ENCODE measurements around the gene CYBB. TPM values are rescaled to one million over a fixed set of nuclear protein-coding genes. Genes with fewer than 3 reads are reported as not detected.

CYBB gene
- total and polyA plus RNA-seq, 2 donors from 2014 or later, result 3.5 to 43.7 TPM

DNA sequence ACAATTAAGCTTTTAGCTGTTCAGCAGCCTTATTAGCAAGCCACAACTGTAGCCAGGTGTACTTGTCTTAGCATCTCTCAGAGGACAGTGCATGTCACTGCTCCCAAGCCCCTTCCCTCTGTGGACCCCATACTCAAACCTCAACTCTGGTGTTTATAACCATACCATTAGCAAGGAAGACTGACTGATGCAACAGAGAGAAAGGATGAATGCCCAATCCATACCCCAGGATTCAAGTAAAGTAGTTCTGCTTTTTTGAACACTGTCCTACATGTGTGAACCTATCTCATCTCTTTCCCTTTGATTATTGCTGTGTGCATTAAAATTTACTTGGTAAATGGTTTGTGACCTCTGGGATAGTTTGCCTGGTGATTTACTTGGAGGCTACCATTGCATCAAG lies 22.8 kb upstream of the CYBB start:
- no peak for FAIRE-seq
- no peak overlapping the region for H3K4me3 ChIP-seq (ENCODE audit: low read length in 3 of 3)
- H3K36me3 ChIP-seq (ENCODE audit: control insufficient read depth in 2 of 3, insufficient read depth in 3 of 3, low read length in 3 of 3), result no peaks in the 10 kb centered on the region
- no peak overlapping the region for H3K27ac ChIP-seq (ENCODE audit: low read depth in 2 of 2, low read length in 2 of 2)
- H3K9me3 ChIP-seq (ENCODE audit: control insufficient read depth in 2 of 3, insufficient read depth in 1 of 3, low read length in 3 of 3), result no peaks in the 10 kb centered on the region
- H3K27me3 ChIP-seq (ENCODE audit: control insufficient read depth, insufficient read depth, low read length), result no peaks in the 10 kb centered on the region
- TF ChIP-seq, protein P1, sequence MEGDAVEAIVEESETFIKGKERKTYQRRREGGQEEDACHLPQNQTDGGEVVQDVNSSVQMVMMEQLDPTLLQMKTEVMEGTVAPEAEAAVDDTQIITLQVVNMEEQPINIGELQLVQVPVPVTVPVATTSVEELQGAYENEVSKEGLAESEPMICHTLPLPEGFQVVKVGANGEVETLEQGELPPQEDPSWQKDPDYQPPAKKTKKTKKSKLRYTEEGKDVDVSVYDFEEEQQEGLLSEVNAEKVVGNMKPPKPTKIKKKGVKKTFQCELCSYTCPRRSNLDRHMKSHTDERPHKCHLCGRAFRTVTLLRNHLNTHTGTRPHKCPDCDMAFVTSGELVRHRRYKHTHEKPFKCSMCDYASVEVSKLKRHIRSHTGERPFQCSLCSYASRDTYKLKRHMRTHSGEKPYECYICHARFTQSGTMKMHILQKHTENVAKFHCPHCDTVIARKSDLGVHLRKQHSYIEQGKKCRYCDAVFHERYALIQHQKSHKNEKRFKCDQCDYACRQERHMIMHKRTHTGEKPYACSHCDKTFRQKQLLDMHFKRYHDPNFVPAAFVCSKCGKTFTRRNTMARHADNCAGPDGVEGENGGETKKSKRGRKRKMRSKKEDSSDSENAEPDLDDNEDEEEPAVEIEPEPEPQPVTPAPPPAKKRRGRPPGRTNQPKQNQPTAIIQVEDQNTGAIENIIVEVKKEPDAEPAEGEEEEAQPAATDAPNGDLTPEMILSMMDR (IDR thresholded peaks at IDR 0.05; ENCODE audit: borderline replicate concordance, extremely low read depth, insufficient read depth), result no peak
- no peak overlapping the region for H3K9ac ChIP-seq (ENCODE audit: low read length in 3 of 3)
- no peak for DNase-seq
- intact Hi-C loops (cut with DNase I), result loop anchor here (10.0 kb wide), 1 partner anchor 58 kb away; no protein-coding TSS in a partner anchor
- H3K4me1 ChIP-seq (ENCODE audit: control insufficient read depth in 2 of 3, insufficient read depth in 2 of 3, low read depth in 1 of 3, low read length in 3 of 3), result no peaks in the 10 kb centered on the region

DNA sequence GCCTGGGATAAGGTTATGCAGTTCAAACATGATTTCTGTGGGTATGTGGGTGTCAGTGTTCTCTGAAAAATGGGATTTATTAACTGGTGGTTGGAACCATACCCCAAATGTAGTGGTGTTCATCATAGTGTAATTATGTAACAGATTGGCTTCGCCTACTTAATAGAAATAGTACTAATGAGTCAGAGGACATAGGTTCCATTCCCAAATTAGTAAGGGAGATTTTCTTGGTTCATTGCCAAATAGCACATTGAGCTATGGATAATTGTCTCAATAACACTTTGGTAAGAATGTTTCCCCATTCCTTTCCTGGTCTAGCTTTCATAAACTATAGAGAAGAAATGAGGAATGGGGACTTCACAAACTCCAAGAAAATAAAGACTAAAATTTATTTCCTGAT lies 20.5 kb upstream of the CYBB start:
- no peak overlapping the region for H3K9ac ChIP-seq (ENCODE audit: low read length in 3 of 3)
- FAIRE-seq (no peak), DNase-seq (no peak)
- no peak overlapping the region for H3K27ac ChIP-seq (ENCODE audit: low read depth in 2 of 2, low read length in 2 of 2)
- no peak overlapping the region for H3K4me3 ChIP-seq (ENCODE audit: low read length in 3 of 3)
- no peaks in the 10 kb centered on the region for H3K36me3 ChIP-seq (ENCODE audit: control insufficient read depth in 2 of 3, insufficient read depth in 3 of 3, low read length in 3 of 3)
- TF ChIP-seq, protein P1 (IDR thresholded peaks at IDR 0.05; ENCODE audit: borderline replicate concordance, extremely low read depth, insufficient read depth), result no peak
- no peaks in the 10 kb centered on the region for H3K4me1 ChIP-seq (ENCODE audit: control insufficient read depth in 2 of 3, insufficient read depth in 2 of 3, low read depth in 1 of 3, low read length in 3 of 3)
- intact Hi-C loops (cut with DNase I), result loop anchor here (10.0 kb wide), 1 partner anchor 55 kb away; no protein-coding TSS in a partner anchor
- H3K9me3 ChIP-seq (ENCODE audit: control insufficient read depth in 2 of 3, insufficient read depth in 1 of 3, low read length in 3 of 3), result no peaks in the 10 kb centered on the region
- H3K27me3 ChIP-seq (ENCODE audit: control insufficient read depth, insufficient read depth, low read length), result no peaks in the 10 kb centered on the region

DNA sequence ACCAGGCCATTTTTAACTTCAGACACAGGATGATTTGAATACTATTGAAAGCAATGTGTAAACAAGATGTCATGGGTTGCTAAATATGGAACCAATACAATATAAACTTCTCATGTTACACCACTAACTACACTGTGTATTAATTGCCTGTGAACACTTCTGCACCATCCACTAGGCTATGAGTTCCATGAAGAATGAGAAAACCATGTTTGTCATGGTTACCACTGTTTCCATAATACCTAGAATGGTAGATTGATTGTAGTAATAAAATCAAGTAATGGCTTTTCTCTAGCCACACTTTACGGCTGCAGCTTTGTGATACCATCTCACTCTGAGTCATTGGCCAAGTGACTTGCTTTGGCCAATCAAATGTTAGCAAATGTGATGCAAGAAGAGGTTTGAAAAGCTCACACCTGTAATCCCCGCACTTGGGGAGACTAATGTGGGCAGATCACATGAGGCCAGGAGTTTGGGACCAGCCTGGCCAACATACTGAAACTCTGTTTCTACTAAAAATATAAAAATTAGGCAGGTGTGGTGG lies 19.9 kb upstream of the CYBB start:
- Histone ChIP-seq H3K9me3 (ENCODE audit: control insufficient read depth in 2 of 3, insufficient read depth in 1 of 3, low read length in 3 of 3) (no peaks in the 10 kb centered on the region), H3K9ac (ENCODE audit: low read length in 3 of 3) (no peak overlapping the region), H3K27me3 (ENCODE audit: control insufficient read depth, insufficient read depth, low read length) (no peaks in the 10 kb centered on the region), H3K27ac (ENCODE audit: low read depth in 2 of 2, low read length in 2 of 2) (no peak overlapping the region), H3K4me1 (ENCODE audit: control insufficient read depth in 2 of 3, insufficient read depth in 2 of 3, low read depth in 1 of 3, low read length in 3 of 3) (no peaks in the 10 kb centered on the region), H3K36me3 (ENCODE audit: control insufficient read depth in 2 of 3, insufficient read depth in 3 of 3, low read length in 3 of 3) (no peaks in the 10 kb centered on the region), H3K4me3 (ENCODE audit: low read length in 3 of 3) (no peak overlapping the region)
- TF ChIP-seq, protein P1 (IDR thresholded peaks at IDR 0.05; ENCODE audit: borderline replicate concordance, extremely low read depth, insufficient read depth), result no peak
- intact Hi-C loops (cut with DNase I), result loop anchor here (10.0 kb wide), 1 partner anchor 55 kb away; no protein-coding TSS in a partner anchor
- no peak for DNase-seq
- no peak for FAIRE-seq

DNA sequence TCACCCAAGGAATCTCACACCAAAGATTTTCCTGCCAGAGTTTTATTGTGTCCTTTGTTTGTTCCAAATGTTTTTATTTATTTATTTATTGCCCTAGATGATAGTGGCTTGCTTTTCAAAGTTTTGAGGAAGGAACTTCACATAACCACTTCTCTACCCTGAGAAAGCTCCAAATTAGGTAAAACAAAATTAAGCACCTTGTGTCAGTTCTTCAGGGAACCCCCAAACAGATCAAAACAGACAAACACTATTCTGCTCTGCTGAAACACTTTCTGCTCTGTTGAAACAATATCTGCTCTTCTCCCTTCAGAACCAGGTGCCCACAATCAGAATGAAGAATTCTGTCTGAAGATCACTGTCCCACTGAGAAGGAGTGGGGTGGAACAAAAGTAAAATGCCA lies 16.5 kb upstream of the CYBB start:
- TF ChIP-seq, protein P1 (IDR thresholded peaks at IDR 0.05; ENCODE audit: borderline replicate concordance, extremely low read depth, insufficient read depth), result no peak
- H3K27me3 ChIP-seq (ENCODE audit: control insufficient read depth, insufficient read depth, low read length), result no peaks in the 10 kb centered on the region
- H3K9ac ChIP-seq (ENCODE audit: low read length in 3 of 3), result no peak overlapping the region
- H3K9me3 ChIP-seq (ENCODE audit: control insufficient read depth in 2 of 3, insufficient read depth in 1 of 3, low read length in 3 of 3), result no peaks in the 10 kb centered on the region
- no peak overlapping the region for H3K27ac ChIP-seq (ENCODE audit: low read depth in 2 of 2, low read length in 2 of 2)
- no peaks in the 10 kb centered on the region for H3K4me1 ChIP-seq (ENCODE audit: control insufficient read depth in 2 of 3, insufficient read depth in 2 of 3, low read depth in 1 of 3, low read length in 3 of 3)
- intact Hi-C loops (cut with DNase I), result no loop called here
- no peaks in the 10 kb centered on the region for H3K36me3 ChIP-seq (ENCODE audit: control insufficient read depth in 2 of 3, insufficient read depth in 3 of 3, low read length in 3 of 3)
- DNase-seq (no peak), FAIRE-seq (no peak)
- H3K4me3 ChIP-seq (ENCODE audit: low read length in 3 of 3), result no peak overlapping the region

All from kidney (tissue), 14 donors.